MM.1S (cell line): ENCODE data around the gene ITGB5.
"Not testable (repeated sequence)": the region's sequence is repeated elsewhere in the genome, so short reads cannot be mapped to it uniquely, and the experiment has no call there.

Source experiments
- DNase-seq: peaks from one replicate; pipeline ENCODE4 v3.0.0-alpha.2; 2015
- H2AFZ ChIP-seq: fragments of 300-600 bp; sonication (generic); 2 replicates; pipeline ENCODE4 v1.6.0; 2016; ENCODE audit warnings: antibody characterized with exemption, low read length
- H3F3A ChIP-seq: fragments of 300-600 bp; sonication (generic); 2 replicates; pipeline ENCODE4 v1.6.1; 2016; ENCODE audit warnings: mild to moderate bottlenecking, antibody characterized with exemption, low read length, moderate library complexity, mixed read lengths; ENCODE audit not compliant: insufficient read depth
- H3K27ac ChIP-seq: fragments of 300-600 bp; sonication (generic); 2 replicates; pipeline ENCODE4 v1.5.1; 2016; ENCODE audit warnings: mild to moderate bottlenecking, low read length
- H3K27me3 ChIP-seq: fragments of 300-600 bp; sonication (generic); replicated peaks from 2 replicates; pipeline ENCODE4 v1.6.0; 2016; ENCODE audit warnings: low read length; ENCODE audit not compliant: insufficient read depth
- H3K36me3 ChIP-seq: fragments of 300-600 bp; sonication (generic); replicated peaks from 2 replicates; pipeline ENCODE4 v1.6.1; 2016; ENCODE audit warnings: mild to moderate bottlenecking, low read length, mixed read lengths; ENCODE audit not compliant: insufficient read depth
- H3K4me1 ChIP-seq: fragments of 300-600 bp; sonication (generic); 2 replicates; pipeline ENCODE4 v1.6.1; 2016; ENCODE audit warnings: low read length, mixed read lengths
- H3K4me2 ChIP-seq: fragments of 300-600 bp; sonication (generic); 2 replicates; pipeline ENCODE4 v1.6.0; 2016; ENCODE audit warnings: low read depth, low read length
- H3K4me3 ChIP-seq: fragments of 300-600 bp; sonication (generic); 2 replicates; pipeline ENCODE4 v1.5.1; 2016; ENCODE audit warnings: low read length, mixed read lengths
- H3K79me2 ChIP-seq: fragments of 300-600 bp; sonication (generic); 2 replicates; pipeline ENCODE4 v1.6.1; 2016; ENCODE audit warnings: mixed run types, low read length, mixed read lengths
- H3K9ac ChIP-seq: fragments of 300-600 bp; sonication (generic); 2 replicates; pipeline ENCODE4 v1.6.1; 2016; ENCODE audit warnings: low read length, mixed read lengths
- H3K9me2 ChIP-seq: fragments of 300-600 bp; sonication (generic); replicated peaks from 2 replicates; pipeline ENCODE4 v1.6.1; 2016; ENCODE audit warnings: mild to moderate bottlenecking, low read length, mixed read lengths; ENCODE audit not compliant: insufficient read depth
- H3K9me3 ChIP-seq: fragments of 300-600 bp; sonication (generic); replicated peaks from 2 replicates; pipeline ENCODE4 v1.6.1; 2016; ENCODE audit warnings: mild to moderate bottlenecking, low read length, mixed read lengths; ENCODE audit not compliant: insufficient read depth
- H4K20me1 ChIP-seq: fragments of 300-600 bp; sonication (generic); 2 replicates; pipeline ENCODE4 v1.6.1; 2016; ENCODE audit warnings: mild to moderate bottlenecking, low read length, moderate library complexity, mixed read lengths; ENCODE audit not compliant: insufficient read depth
- CTCF ChIP-seq: fragments of 300-600 bp; sonication (generic); IDR thresholded peaks from 2 replicates; pipeline ENCODE4 v1.5.1; 2016; ENCODE audit warnings: antibody characterized with exemption, low read length, mixed read lengths
- EZH2 ChIP-seq: fragments of 300-600 bp; sonication (generic); optimal IDR thresholded peaks from 2 replicates; pipeline ENCODE3; 2017; ENCODE audit warnings: low read depth, mild to moderate bottlenecking, antibody characterized with exemption, low read length, mixed read lengths
- EZH2phosphoT487 ChIP-seq: fragments of 300-600 bp; sonication (generic); IDR thresholded peaks from 2 replicates; pipeline ENCODE4 v1.6.1; 2018; ENCODE audit warnings: antibody characterized with exemption, low read length

The ITGB5 gene

GRCh38 chr3:124792341-124793040 lies 94.7 kb downstream of the ITGB5 start:
- Histone ChIP-seq H3K4me1 (peaks cover 52% of the 10 kb centered on the region), H3F3A (peaks cover 17% of the 10 kb centered on the region; the same call in 1 of the 2 replicates), H2AFZ (no peak overlapping the region), H3K4me3 (no peak overlapping the region), H3K9ac (peak overlapping the region; percentile 50; the same call in 1 of the 2 replicates), H3K9me2 (no peaks in the 10 kb centered on the region), H3K79me2 (no peaks in the 10 kb centered on the region), H4K20me1 (no peaks in the 10 kb centered on the region), H3K4me2 (peak overlapping the region; percentile 62; the same call in 1 of the 2 replicates), H3K9me3 (no peaks in the 10 kb centered on the region), H3K27ac (peak overlapping the region; percentile 89), H3K36me3 (no peaks in the 10 kb centered on the region), H3K27me3 (no peaks in the 10 kb centered on the region)
- DNase-seq: no peak
- no peak for TF ChIP-seq EZH2phosphoT487
- TF ChIP-seq CTCF: no peak
- TF ChIP-seq EZH2: no peak

GRCh38 chr3:124791639-124792151 lies 95.5 kb downstream of the ITGB5 start:
- peak overlapping the region; percentile 89 for H3K27ac ChIP-seq
- peak; percentile 85 for DNase-seq

GRCh38 chr3:124791142-124791541 lies 96.0 kb downstream of the ITGB5 start:
- TF ChIP-seq CTCF (no peak), EZH2 (no peak), EZH2phosphoT487 (no peak)
- 0 out of 2 replicates have a peak overlapping the region, but pooled peaks have one; percentile 1 for H2AFZ ChIP-seq
- peaks cover 66% of the 10 kb centered on the region for H3K4me1 ChIP-seq
- no peaks in the 10 kb centered on the region for H3K9me3 ChIP-seq
- peaks cover 29% of the 10 kb centered on the region for H3F3A ChIP-seq
- H3K9me2 ChIP-seq: no peaks in the 10 kb centered on the region
- H4K20me1 ChIP-seq: no peaks in the 10 kb centered on the region
- peak overlapping the region; percentile 62 for H3K4me2 ChIP-seq
- DNase-seq: peak; percentile 28
- no peaks in the 10 kb centered on the region for H3K36me3 ChIP-seq
- no peaks in the 10 kb centered on the region for H3K79me2 ChIP-seq
- H3K27me3 ChIP-seq: no peaks in the 10 kb centered on the region
- peak overlapping the region; percentile 89 for H3K27ac ChIP-seq
- peak overlapping the region; percentile 50 for H3K9ac ChIP-seq
- no peak overlapping the region for H3K4me3 ChIP-seq

More at GRCh38 chr3:124791639-124792151, 95.5 kb downstream of the ITGB5 start:
- Histone ChIP-seq H3K4me3 (no peak overlapping the region), H3K9me2 (no peaks in the 10 kb centered on the region), H2AFZ (peak overlapping the region; percentile 1; the same call in 1 of the 2 replicates), H3K9ac (peak overlapping the region; percentile 50), H3K9me3 (no peaks in the 10 kb centered on the region), H3K79me2 (no peaks in the 10 kb centered on the region), H3K4me2 (peak overlapping the region; percentile 62), H3K27me3 (no peaks in the 10 kb centered on the region), H3K36me3 (no peaks in the 10 kb centered on the region), H4K20me1 (no peaks in the 10 kb centered on the region), H3F3A (peaks cover 24% of the 10 kb centered on the region), H3K4me1 (peaks cover 60% of the 10 kb centered on the region)
- no peak for TF ChIP-seq EZH2
- TF ChIP-seq EZH2phosphoT487: no peak
- no peak for TF ChIP-seq CTCF

GRCh38 chr3:124789103-124789502 lies 98.1 kb downstream of the ITGB5 start:
- not testable (repeated sequence) for H3K9ac ChIP-seq, H3K79me2 ChIP-seq, H2AFZ ChIP-seq, H3K27ac ChIP-seq, H3K36me3 ChIP-seq, H3K4me3 ChIP-seq, DNase-seq, H3K27me3 ChIP-seq, H3K4me2 ChIP-seq, H3K9me2 ChIP-seq, H4K20me1 ChIP-seq, H3K9me3 ChIP-seq
- H3K4me1 ChIP-seq: peaks cover 82% of the 10 kb centered on the region
- H3F3A ChIP-seq: peaks cover 47% of the 10 kb centered on the region
